Suprapubic skin (tissue), 4 donors: ENCODE measurements around the gene ZNF613.

Experiments used
- POLR2A ChIP-seq, 2 donors: fragments of 450-650 bp; IDR thresholded peaks; one replicate each; pipeline ENCODE4 v1.6.1; 2017; ENCODE audit warnings: antibody characterized with exemption in 2 of 2, mild to moderate bottlenecking in 2 of 2, moderate library complexity in 2 of 2
- POLR2AphosphoS5 ChIP-seq, 3 donors: sonication (generic); formaldehyde crosslinking; IDR thresholded peaks; one replicate each; pipeline ENCODE4 v1.6.1; 2017; ENCODE audit warnings: antibody characterized with exemption in 3 of 3
- TF ChIP-seq, protein P1 (sequence below), 2 donors: fragments of 200-600 bp in 1 of 2; fragments of 450-650 bp in 1 of 2; sonication (generic) in 1 of 2; IDR thresholded peaks; one replicate each; pipeline ENCODE4 v1.5.1; 2016 to 2019; ENCODE audit warnings: antibody characterized with exemption in 2 of 2, mild to moderate bottlenecking in 1 of 2, moderate library complexity in 1 of 2

GRCh38 chr19:51927859-51928258, 587 bp downstream of the ZNF613 start:
- TF ChIP-seq, protein P1, sequence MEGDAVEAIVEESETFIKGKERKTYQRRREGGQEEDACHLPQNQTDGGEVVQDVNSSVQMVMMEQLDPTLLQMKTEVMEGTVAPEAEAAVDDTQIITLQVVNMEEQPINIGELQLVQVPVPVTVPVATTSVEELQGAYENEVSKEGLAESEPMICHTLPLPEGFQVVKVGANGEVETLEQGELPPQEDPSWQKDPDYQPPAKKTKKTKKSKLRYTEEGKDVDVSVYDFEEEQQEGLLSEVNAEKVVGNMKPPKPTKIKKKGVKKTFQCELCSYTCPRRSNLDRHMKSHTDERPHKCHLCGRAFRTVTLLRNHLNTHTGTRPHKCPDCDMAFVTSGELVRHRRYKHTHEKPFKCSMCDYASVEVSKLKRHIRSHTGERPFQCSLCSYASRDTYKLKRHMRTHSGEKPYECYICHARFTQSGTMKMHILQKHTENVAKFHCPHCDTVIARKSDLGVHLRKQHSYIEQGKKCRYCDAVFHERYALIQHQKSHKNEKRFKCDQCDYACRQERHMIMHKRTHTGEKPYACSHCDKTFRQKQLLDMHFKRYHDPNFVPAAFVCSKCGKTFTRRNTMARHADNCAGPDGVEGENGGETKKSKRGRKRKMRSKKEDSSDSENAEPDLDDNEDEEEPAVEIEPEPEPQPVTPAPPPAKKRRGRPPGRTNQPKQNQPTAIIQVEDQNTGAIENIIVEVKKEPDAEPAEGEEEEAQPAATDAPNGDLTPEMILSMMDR (IDR thresholded peaks at IDR 0.05): no peak
- TF ChIP-seq POLR2A (IDR thresholded peaks at IDR 0.05): no peak
- TF ChIP-seq POLR2AphosphoS5 (IDR thresholded peaks at IDR 0.05): no peak
